GM18907 (cell line): ENCODE data around the gene RBPJ.

Experiments used
- ATAC-seq: cut with Tn5 transposase; IDR thresholded peaks from one replicate; pipeline ENCODE4 v1.9.1; 2021; ENCODE audit warnings: mild to moderate bottlenecking, moderate library complexity; ENCODE audit not compliant: unreplicated experiment

The RBPJ gene

GRCh38 chr4:26412381-26413372 lies 91.9 kb downstream of the RBPJ start:
- no peak for ATAC-seq

GRCh38 chr4:26413582-26413981 lies 92.8 kb downstream of the RBPJ start:
- no peak for ATAC-seq

GRCh38 chr4:26418107-26418506 lies 97.3 kb downstream of the RBPJ start:
- ATAC-seq, result no peak

- no peak for ATAC-seq
These were observed 98.0 kb downstream of the RBPJ start for GRCh38 chr4:26418850-26419249.

GRCh38 chr4:26420438-26420837 lies 99.6 kb downstream of the RBPJ start:
- no peak for ATAC-seq

GRCh38 chr4:26420913-26421312 lies 100.1 kb downstream of the RBPJ start:
- no peak for ATAC-seq

- ATAC-seq, result no peak
These were observed 103.3 kb downstream of the RBPJ start for GRCh38 chr4:26424153-26424552.

GRCh38 chr4:26424838-26425237 lies 104.0 kb downstream of the RBPJ start:
- no peak for ATAC-seq

- no peak for ATAC-seq
These were observed 105.1 kb downstream of the RBPJ start for GRCh38 chr4:26425953-26426352.

GRCh38 chr4:26426892-26427291 lies 106.1 kb downstream of the RBPJ start:
- no peak for ATAC-seq

- ATAC-seq, result no peak
These were observed 109.1 kb downstream of the RBPJ start for GRCh38 chr4:26429910-26430309.

GRCh38 chr4:26431461-26432180 lies 110.8 kb downstream of the RBPJ start:
- ATAC-seq, result no peak

GRCh38 chr4:26432419-26432818 lies 111.6 kb downstream of the RBPJ start:
- no peak for ATAC-seq

- ATAC-seq, result no peak
These were observed 112.7 kb downstream of the RBPJ start for GRCh38 chr4:26433556-26433955.

GRCh38 chr4:26434030-26434639 lies 113.3 kb downstream of the RBPJ start:
- ATAC-seq, result no peak

- ATAC-seq, result no peak
These were observed 120.3 kb downstream of the RBPJ start for GRCh38 chr4:26441102-26441501.

GRCh38 chr4:26441771-26442170 lies 121.0 kb downstream of the RBPJ start:
- ATAC-seq, result no peak

GRCh38 chr4:26447378-26447777 lies 126.6 kb downstream of the RBPJ start:
- no peak for ATAC-seq

GRCh38 chr4:26450418-26450817 lies 129.6 kb downstream of the RBPJ start:
- no peak for ATAC-seq

- no peak for ATAC-seq
These were observed 130.8 kb downstream of the RBPJ start for GRCh38 chr4:26451597-26451996.
